ENCODE measurements around the gene GCGR. TPM values are rescaled to one million over a fixed set of nuclear protein-coding genes. Genes with fewer than 3 reads are reported as not detected.

GCGR gene
- total and polyA plus RNA-seq, 2 of the 13 experiments (the other 11 are each of a cell fraction or from before 2014, with no cell fraction given): 0.04 to 0.13 TPM

- TF ChIP-seq ZFP36L2 (CRISPR knock-in tag; IDR thresholded peaks at IDR 0.05) (no peak), ZNF574 (CRISPR knock-in tag; IDR thresholded peaks at IDR 0.05) (no peak; the same call in none of the 2 replicates), BATF2 (CRISPR knock-in tag; IDR thresholded peaks at IDR 0.05) (no peak), GPN1 (CRISPR knock-in tag; IDR thresholded peaks at IDR 0.05; ENCODE audit: borderline replicate concordance) (no peak), HDAC1 (CRISPR knock-in tag; IDR thresholded peaks at IDR 0.05) (no peak; the same call in 1 of the 2 replicates), ZNF225 (CRISPR knock-in tag; IDR thresholded peaks at IDR 0.05) (peak; percentile 85; the same call in 1 of the 2 replicates), ARHGAP35 (CRISPR knock-in tag; IDR thresholded peaks at IDR 0.05; ENCODE audit: borderline replicate concordance) (peak; percentile 73; the same call in 1 of the 2 replicates), ZMYM3 (CRISPR knock-in tag; IDR thresholded peaks at IDR 0.05) (no peak), ZNF234 (CRISPR knock-in tag; conservative IDR thresholded peaks at IDR 0.05) (no peak), ZNF17 (CRISPR knock-in tag; IDR thresholded peaks at IDR 0.05) (no peak), HOXA9 (CRISPR knock-in tag; IDR thresholded peaks at IDR 0.05; ENCODE audit: borderline replicate concordance) (no peak), ZMAT3 (CRISPR knock-in tag; conservative IDR thresholded peaks at IDR 0.05) (no peak), RBAK (CRISPR knock-in tag; IDR thresholded peaks at IDR 0.05) (no peak), NFYC (CRISPR knock-in tag; IDR thresholded peaks at IDR 0.05) (no peak), RBFOX2 (IDR thresholded peaks at IDR 0.05; ENCODE audit: low read depth, low read length) (no peak), ZNF468 (CRISPR knock-in tag; IDR thresholded peaks at IDR 0.05) (no peak), RFX1 (IDR thresholded peaks at IDR 0.05) (no peak), POLR2AphosphoS2 (IDR thresholded peaks at IDR 0.05; ENCODE audit: low read depth, low read length) (no peak), MEF2D (CRISPR knock-in tag; IDR thresholded peaks at IDR 0.05) (0 out of 2 replicates have a peak, but pooled peaks have one; percentile 25), ZNF792 (CRISPR knock-in tag; IDR thresholded peaks at IDR 0.05) (no peak), KAT2B (IDR thresholded peaks at IDR 0.05; ENCODE audit: borderline replicate concordance, low read depth, low read length) (no peak), NFRKB (IDR thresholded peaks at IDR 0.05) (no peak), ELF1 (CRISPR knock-in tag; IDR thresholded peaks at IDR 0.05) (no peak), CERS6 (CRISPR knock-in tag; IDR thresholded peaks at IDR 0.05) (no peak)
- TF ChIP-seq, protein P1, sequence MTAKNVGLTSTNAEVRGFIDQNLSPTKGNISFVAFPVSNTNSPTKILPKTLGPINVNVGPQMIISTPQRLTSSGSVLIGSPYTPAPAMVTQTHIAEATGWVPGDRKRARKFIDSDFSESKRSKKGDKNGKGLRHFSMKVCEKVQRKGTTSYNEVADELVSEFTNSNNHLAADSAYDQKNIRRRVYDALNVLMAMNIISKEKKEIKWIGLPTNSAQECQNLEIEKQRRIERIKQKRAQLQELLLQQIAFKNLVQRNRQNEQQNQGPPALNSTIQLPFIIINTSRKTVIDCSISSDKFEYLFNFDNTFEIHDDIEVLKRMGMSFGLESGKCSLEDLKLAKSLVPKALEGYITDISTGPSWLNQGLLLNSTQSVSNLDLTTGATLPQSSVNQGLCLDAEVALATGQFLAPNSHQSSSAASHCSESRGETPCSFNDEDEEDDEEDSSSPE (CRISPR knock-in tag; IDR thresholded peaks at IDR 0.05): peak; percentile 28; the same call in 1 of the 2 replicates
- TF ChIP-seq, protein P2, sequence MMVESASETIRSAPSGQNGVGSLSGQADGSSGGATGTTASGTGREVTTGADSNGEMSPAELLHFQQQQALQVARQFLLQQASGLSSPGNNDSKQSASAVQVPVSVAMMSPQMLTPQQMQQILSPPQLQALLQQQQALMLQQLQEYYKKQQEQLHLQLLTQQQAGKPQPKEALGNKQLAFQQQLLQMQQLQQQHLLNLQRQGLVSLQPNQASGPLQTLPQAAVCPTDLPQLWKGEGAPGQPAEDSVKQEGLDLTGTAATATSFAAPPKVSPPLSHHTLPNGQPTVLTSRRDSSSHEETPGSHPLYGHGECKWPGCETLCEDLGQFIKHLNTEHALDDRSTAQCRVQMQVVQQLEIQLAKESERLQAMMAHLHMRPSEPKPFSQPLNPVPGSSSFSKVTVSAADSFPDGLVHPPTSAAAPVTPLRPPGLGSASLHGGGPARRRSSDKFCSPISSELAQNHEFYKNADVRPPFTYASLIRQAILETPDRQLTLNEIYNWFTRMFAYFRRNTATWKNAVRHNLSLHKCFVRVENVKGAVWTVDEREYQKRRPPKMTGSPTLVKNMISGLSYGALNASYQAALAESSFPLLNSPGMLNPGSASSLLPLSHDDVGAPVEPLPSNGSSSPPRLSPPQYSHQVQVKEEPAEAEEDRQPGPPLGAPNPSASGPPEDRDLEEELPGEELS (CRISPR knock-in tag; IDR thresholded peaks at IDR 0.05): no peak
Measured at GRCh38 chr17:81832608-81833159, 28.7 kb downstream of the GCGR start (continued).

Data from HepG2 (cell line).